GM23248 (cell line): ENCODE results near the gene MTG2. TPM values are rescaled to one million over a fixed set of nuclear protein-coding genes. Genes with fewer than 3 reads are reported as not detected.

Experiments
- DNase-seq: peaks from one replicate; pipeline ENCODE4 v3.0.0-alpha.2; 2015
- H2AFZ ChIP-seq: fragments of 200-600 bp; sonication (generic); 2 replicates; pipeline ENCODE4 v1.6.1; 2016; ENCODE audit warnings: antibody characterized with exemption
- H3F3A ChIP-seq: fragments of 200-600 bp; sonication (generic); 2 replicates; pipeline ENCODE4 v1.6.1; 2016; ENCODE audit warnings: mild to moderate bottlenecking, antibody characterized with exemption, mixed run types; ENCODE audit not compliant: insufficient read depth
- H3K27ac ChIP-seq: fragments of 200-600 bp; sonication (generic); 2 replicates; pipeline ENCODE4 v1.5.1; 2016; ENCODE audit warnings: mild to moderate bottlenecking
- H3K27me3 ChIP-seq: fragments of 200-600 bp; sonication (generic); replicated peaks from 2 replicates; pipeline ENCODE4 v1.6.1; 2016; ENCODE audit warnings: mild to moderate bottlenecking; ENCODE audit not compliant: insufficient read depth
- H3K36me3 ChIP-seq: fragments of 200-600 bp; sonication (generic); 2 replicates; pipeline ENCODE4 v1.6.1; 2016; ENCODE audit warnings: low read depth, mild to moderate bottlenecking
- H3K4me1 ChIP-seq: fragments of 200-600 bp; sonication (generic); 2 replicates; pipeline ENCODE4 v1.6.1; 2016; ENCODE audit warnings: mild to moderate bottlenecking; ENCODE audit not compliant: insufficient read depth
- H3K4me2 ChIP-seq: fragments of 200-600 bp; sonication (generic); one replicate; pipeline ENCODE4 v1.6.1; 2016; ENCODE audit warnings: mild to moderate bottlenecking; ENCODE audit not compliant: unreplicated experiment
- H3K4me3 ChIP-seq: fragments of 200-600 bp; sonication (generic); 2 replicates; pipeline ENCODE4 v1.5.1; 2016; ENCODE audit warnings: mild to moderate bottlenecking
- H3K79me2 ChIP-seq: fragments of 200-600 bp; sonication (generic); 2 replicates; pipeline ENCODE4 v1.6.1; 2016; ENCODE audit warnings: mild to moderate bottlenecking; ENCODE audit not compliant: insufficient read depth
- H3K9ac ChIP-seq: fragments of 200-600 bp; sonication (generic); 2 replicates; pipeline ENCODE4 v1.6.1; 2016; ENCODE audit warnings: mild to moderate bottlenecking
- H3K9me2 ChIP-seq: fragments of 200-600 bp; sonication (generic); 2 replicates; pipeline ENCODE4 v1.6.1; 2016; ENCODE audit warnings: mixed run types, mild to moderate bottlenecking, moderate library complexity; ENCODE audit not compliant: insufficient read depth
- H3K9me3 ChIP-seq: fragments of 200-600 bp; sonication (generic); one replicate; pipeline ENCODE4 v1.6.1; 2017; ENCODE audit warnings: low read depth
- H4K20me1 ChIP-seq: fragments of 200-600 bp; sonication (generic); 2 replicates; pipeline ENCODE4 v1.6.0; 2016; ENCODE audit not compliant: insufficient read depth
- EZH2 ChIP-seq: fragments of 200-600 bp; sonication (generic); IDR thresholded peaks from 2 replicates; pipeline ENCODE4 v1.6.1; 2018; ENCODE audit warnings: antibody characterized with exemption, mild to moderate bottlenecking; ENCODE audit not compliant: insufficient read depth, poor library complexity, severe bottlenecking
- EZH2phosphoT487 ChIP-seq: fragments of 200-600 bp; sonication (generic); IDR thresholded peaks from 2 replicates; pipeline ENCODE4 v1.6.1; 2018; ENCODE audit warnings: antibody characterized with exemption, moderate library complexity, mild to moderate bottlenecking, low read depth; ENCODE audit not compliant: insufficient read depth
- WGBS, 2 experiments: methylation state at CpG; one replicate each; pipeline ENCODE4 v1.1.6; 2015 to 2017; ENCODE audit warnings: low lambda C conversion rate in 2 of 2, low coverage in 1 of 2; ENCODE audit errors: missing lambda C conversion rate in 2 of 2; 5-methylcytosine and 5-hydroxymethylcytosine counted together
- in situ Hi-C: fragments of 300-500 bp; cut with MboI; formaldehyde crosslinking; loops from 2 replicates; pipeline ENCODE4 v1.15.0; 2020
- polyA plus RNA-seq: library from polyadenylated mRNA; unstranded; fragments of >200 nt; fragmentation: Nextera tagmentation; extraction: Ambion mirVana; gene quantifications from 2 replicates; pipeline ENCODE4 v1.2.1, GENCODE V29; 2016
- total RNA-seq: library from RNA; depleted of rRNA; stranded (reverse); fragments of >200 nt; shearing (Covaris generic); gene quantifications from 2 replicates; pipeline ENCODE4 v1.2.3, GENCODE V29; 2014

The MTG2 gene
- total and polyA plus RNA-seq, 2 experiments from 2014 or later: 17.3 to 20.2 TPM

DNA sequence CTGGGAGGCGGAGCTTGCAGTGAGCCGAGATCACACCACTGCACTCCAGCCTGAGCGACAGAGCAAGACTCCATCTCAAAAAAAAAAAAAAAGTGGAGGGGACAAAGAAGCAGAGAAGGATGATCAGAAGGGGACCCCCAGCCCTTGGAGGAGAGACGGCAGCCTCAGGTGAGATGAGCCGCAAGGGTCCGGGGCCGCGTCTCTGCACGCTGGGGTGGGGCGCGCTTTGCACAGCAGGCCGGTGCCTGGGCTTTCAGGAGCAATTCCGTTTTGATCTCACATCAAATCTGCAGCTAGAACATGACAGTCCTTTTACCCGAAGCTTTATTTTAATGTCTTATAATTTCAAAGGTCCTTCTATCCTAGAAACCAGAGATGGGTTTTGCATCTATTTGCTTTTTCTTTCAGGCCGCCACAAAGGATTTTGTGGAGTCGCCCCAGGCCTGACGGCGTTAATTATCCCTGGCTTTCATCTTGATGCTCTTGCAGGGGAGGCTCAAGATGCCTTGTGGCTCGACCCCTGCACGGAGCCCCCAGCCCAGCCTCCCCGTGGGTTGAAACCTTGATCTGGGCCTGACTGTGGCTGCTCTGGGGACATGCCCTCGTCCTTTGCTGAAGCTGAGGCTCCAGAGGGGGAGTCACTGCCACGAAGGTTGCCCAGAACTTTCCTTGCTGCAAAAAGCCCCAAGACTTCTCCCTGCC, 20.0 kb downstream of the MTG2 start:
- WGBS, 2 experiments: 87% methylated on average over 22 to 23 of the region's 23 CpGs
- no peak for DNase-seq
- Histone ChIP-seq H3K36me3 (peaks cover 18% of the 10 kb centered on the region; the same call in 1 of the 2 replicates), H3K27me3 (no peaks in the 10 kb centered on the region), H3K4me3 (no peak overlapping the region), H3K79me2 (no peaks in the 10 kb centered on the region), H3K9me3 (no peaks in the 10 kb centered on the region), H3K27ac (no peak overlapping the region), H3K9me2 (no peaks in the 10 kb centered on the region), H3K9ac (no peak overlapping the region), H2AFZ (no peak overlapping the region), H3F3A (no peaks in the 10 kb centered on the region), H3K4me2 (no peak overlapping the region), H3K4me1 (no peaks in the 10 kb centered on the region), H4K20me1 (no peaks in the 10 kb centered on the region)
- in situ Hi-C loops: no loop called here
- TF ChIP-seq EZH2phosphoT487 (no peak), EZH2 (no peak)

DNA sequence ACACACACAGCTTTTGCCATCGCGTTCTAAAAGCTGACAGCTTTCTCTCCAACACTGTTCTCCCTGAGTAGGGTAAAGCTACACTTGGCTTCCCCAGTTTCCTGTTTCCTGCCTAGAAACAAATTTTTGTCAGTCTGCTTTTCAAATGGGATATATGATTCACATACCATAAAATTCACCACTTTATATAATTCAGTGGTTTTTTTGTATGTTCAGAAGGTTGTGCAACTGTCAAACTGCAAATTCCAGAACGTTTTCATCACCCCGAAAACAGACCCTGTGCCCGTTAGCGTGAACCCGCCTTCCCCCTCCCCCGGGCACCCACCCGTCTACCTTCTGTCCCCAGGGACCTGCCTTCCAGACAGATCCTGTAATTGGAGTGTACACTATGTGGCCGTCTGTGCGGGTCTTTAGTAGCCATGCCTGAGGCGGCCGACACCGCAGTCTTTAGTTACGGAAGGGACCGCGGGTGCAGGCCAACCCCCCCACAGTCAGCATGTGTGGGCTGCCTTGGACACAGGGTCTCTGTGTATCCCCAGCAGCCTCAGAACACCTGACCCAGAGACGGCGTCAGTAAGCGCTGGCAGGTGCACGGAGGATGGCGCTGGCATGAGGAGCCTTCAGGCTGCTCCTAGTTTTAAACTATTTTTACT, 20.7 kb downstream of the MTG2 start:
- peaks cover 12% of the 10 kb centered on the region; the same call in 1 of the 2 replicates for H3K36me3 ChIP-seq
- H3K4me1 ChIP-seq: no peaks in the 10 kb centered on the region
- no peak overlapping the region for H3K9ac ChIP-seq
- H3F3A ChIP-seq: no peaks in the 10 kb centered on the region
- in situ Hi-C loops: no loop called here
- H3K4me2 ChIP-seq: no peak overlapping the region
- no peak for DNase-seq
- no peaks in the 10 kb centered on the region for H3K27me3 ChIP-seq
- no peak overlapping the region for H3K4me3 ChIP-seq
- no peaks in the 10 kb centered on the region for H3K79me2 ChIP-seq
- H3K9me2 ChIP-seq: no peaks in the 10 kb centered on the region
- H4K20me1 ChIP-seq: no peaks in the 10 kb centered on the region
- H3K9me3 ChIP-seq: no peaks in the 10 kb centered on the region
- no peak overlapping the region for H3K27ac ChIP-seq
- no peak overlapping the region for H2AFZ ChIP-seq
- TF ChIP-seq EZH2phosphoT487 (no peak), EZH2 (no peak)
- WGBS, 2 experiments: 91 to 99% methylated on average over 16 to 22 of the region's 22 CpGs

DNA sequence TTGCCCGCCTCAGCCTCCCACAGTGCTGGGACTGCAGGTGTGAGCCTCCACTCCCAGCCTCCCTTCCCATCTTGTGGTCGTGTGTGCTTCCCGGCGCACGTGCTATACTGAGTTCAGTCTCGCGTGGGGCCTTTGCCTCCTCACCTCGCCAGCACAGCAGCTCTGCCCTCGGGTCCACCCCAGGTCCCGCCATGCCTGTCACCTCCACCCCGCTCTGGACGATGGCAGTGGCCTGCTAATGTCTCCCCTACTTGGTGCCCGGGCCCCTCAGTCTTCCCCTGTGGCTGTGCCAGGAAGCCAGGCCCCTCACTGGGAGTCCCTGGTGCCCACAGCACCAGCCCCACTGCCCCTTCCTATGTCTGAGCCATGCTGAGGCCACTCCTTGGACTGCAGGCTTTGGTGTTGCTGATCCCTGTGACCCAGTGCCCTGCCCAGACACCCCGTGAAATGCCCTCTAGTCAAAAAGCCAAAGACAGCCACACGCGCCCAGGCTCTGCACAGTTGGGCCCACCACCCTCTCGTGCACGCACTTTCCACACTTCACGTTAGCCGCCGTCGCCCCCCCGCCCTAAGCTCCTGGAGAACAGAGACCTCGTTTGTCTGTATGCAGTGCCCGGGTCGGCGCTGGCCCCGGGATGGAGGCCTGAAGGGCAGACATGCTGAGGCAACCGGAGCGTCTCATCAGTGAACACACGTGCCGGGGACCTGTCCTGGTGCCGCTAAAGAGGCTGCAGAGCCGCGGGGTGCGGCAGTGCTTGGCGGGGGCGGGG, 23.0 kb downstream of the MTG2 start:
- TF ChIP-seq EZH2 (no peak), EZH2phosphoT487 (no peak)

DNA sequence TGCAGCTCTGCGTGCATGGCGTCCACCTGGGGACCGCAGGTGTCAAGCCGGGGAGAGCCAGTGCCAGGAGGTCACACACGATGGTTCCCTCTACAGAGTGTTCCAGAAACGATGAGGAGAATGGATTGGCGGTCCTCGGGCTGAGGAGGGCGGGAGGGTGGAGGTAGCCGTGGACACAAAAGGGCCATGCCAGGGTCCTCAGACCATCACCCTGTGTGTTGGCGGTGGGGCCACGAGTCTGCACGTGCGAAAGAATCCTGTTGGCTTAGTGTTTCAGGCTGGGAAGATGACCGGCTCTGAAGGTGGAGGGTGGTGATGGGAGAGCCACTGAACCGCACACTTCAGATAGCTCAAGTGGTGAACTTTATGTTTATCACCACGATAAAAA, 23.6 kb downstream of the MTG2 start:
- no peak for TF ChIP-seq EZH2
- TF ChIP-seq EZH2phosphoT487: no peak
- Histone ChIP-seq H3K4me3 (no peak overlapping the region), H3K4me1 (no peaks in the 10 kb centered on the region), H3K9ac (no peak overlapping the region), H3K27ac (no peak overlapping the region), H4K20me1 (no peaks in the 10 kb centered on the region), H3K4me2 (no peak overlapping the region), H3K79me2 (no peaks in the 10 kb centered on the region), H3K36me3 (no peaks in the 10 kb centered on the region), H2AFZ (no peak overlapping the region), H3K27me3 (no peaks in the 10 kb centered on the region; the same call in 1 of the 2 replicates), H3F3A (no peaks in the 10 kb centered on the region), H3K9me3 (no peaks in the 10 kb centered on the region), H3K9me2 (no peaks in the 10 kb centered on the region)
- 84 to 85% methylated on average over 16 to 17 of the region's 17 CpGs for WGBS, 2 experiments
- no peak for DNase-seq
- in situ Hi-C loops: no loop called here

More for the DNA sequence above, 23.0 kb downstream of the MTG2 start:
- no peak overlapping the region for H2AFZ ChIP-seq
- no peaks in the 10 kb centered on the region for H3K4me1 ChIP-seq
- DNase-seq: no peak
- H3K27me3 ChIP-seq: no peaks in the 10 kb centered on the region; the same call in 1 of the 2 replicates
- no peaks in the 10 kb centered on the region for H3K9me3 ChIP-seq
- H3F3A ChIP-seq: no peaks in the 10 kb centered on the region
- H3K79me2 ChIP-seq: no peaks in the 10 kb centered on the region
- H3K9ac ChIP-seq: no peak overlapping the region
- no peaks in the 10 kb centered on the region for H3K9me2 ChIP-seq
- in situ Hi-C loops: no loop called here
- no peak overlapping the region for H3K4me2 ChIP-seq
- H3K27ac ChIP-seq: no peak overlapping the region
- WGBS, 2 experiments: 86 to 87% methylated on average over 36 to 38 of the region's 38 CpGs
- no peaks in the 10 kb centered on the region for H4K20me1 ChIP-seq
- no peak overlapping the region for H3K4me3 ChIP-seq
- H3K36me3 ChIP-seq: no peaks in the 10 kb centered on the region
